GM19468 (cell line): ENCODE results near the gene HS2ST1.
"Not testable (repeated sequence)": the region's sequence is repeated elsewhere in the genome, so short reads cannot be mapped to it uniquely, and the experiment has no call there.

Experiments used
- ATAC-seq: cut with Tn5 transposase; IDR thresholded peaks from one replicate; pipeline ENCODE4 v1.9.1; 2021; ENCODE audit warnings: mild to moderate bottlenecking, moderate library complexity, moderate number of reproducible peaks; ENCODE audit not compliant: unreplicated experiment; ENCODE audit errors: extremely low read depth

Gene HS2ST1

GRCh38 chr1:86924324-86924960 is 10.0 kb downstream of the HS2ST1 start:
- ATAC-seq: no peak

GRCh38 chr1:86925742-86926141 is 11.3 kb downstream of the HS2ST1 start:
- ATAC-seq: no peak

GRCh38 chr1:86926883-86927282 is 12.4 kb downstream of the HS2ST1 start:
- ATAC-seq: no peak

GRCh38 chr1:86928819-86929218 is 14.4 kb downstream of the HS2ST1 start:
- no peak for ATAC-seq

GRCh38 chr1:86933051-86933450 is 18.6 kb downstream of the HS2ST1 start:
- no peak for ATAC-seq

GRCh38 chr1:86933562-86934377 is 19.3 kb downstream of the HS2ST1 start:
- no peak for ATAC-seq

GRCh38 chr1:86938450-86938849 is 24.0 kb downstream of the HS2ST1 start:
- ATAC-seq: no peak

GRCh38 chr1:86938855-86939254 is 24.4 kb downstream of the HS2ST1 start:
- ATAC-seq: no peak

GRCh38 chr1:86939406-86939805 is 25.0 kb downstream of the HS2ST1 start:
- no peak for ATAC-seq

- no peak for ATAC-seq
Measured at GRCh38 chr1:86940599-86940998, 26.2 kb downstream of the HS2ST1 start.

GRCh38 chr1:86942042-86942441 is 27.6 kb downstream of the HS2ST1 start:
- no peak for ATAC-seq

- ATAC-seq: no peak
Measured at GRCh38 chr1:86942743-86943142, 28.3 kb downstream of the HS2ST1 start.

- no peak for ATAC-seq
Measured at GRCh38 chr1:86948212-86948611, 33.8 kb downstream of the HS2ST1 start.

- no peak for ATAC-seq
Measured at GRCh38 chr1:86950712-86951419, 36.4 kb downstream of the HS2ST1 start.

- ATAC-seq: no peak
Measured at GRCh38 chr1:86951430-86951829, 37.0 kb downstream of the HS2ST1 start.

- ATAC-seq: no peak
Measured at GRCh38 chr1:86953167-86953566, 38.7 kb downstream of the HS2ST1 start.

- no peak for ATAC-seq
Measured at GRCh38 chr1:86955678-86956077, 41.2 kb downstream of the HS2ST1 start.

GRCh38 chr1:86956221-86956620 is 41.8 kb downstream of the HS2ST1 start:
- ATAC-seq: no peak

GRCh38 chr1:86957221-86957620 is 42.8 kb downstream of the HS2ST1 start:
- ATAC-seq: no peak

GRCh38 chr1:86960548-86960947 is 46.1 kb downstream of the HS2ST1 start:
- no peak for ATAC-seq

- ATAC-seq: not testable (repeated sequence)
Measured at GRCh38 chr1:86963841-86964240, 49.4 kb downstream of the HS2ST1 start.
